ENCODE results near the gene OSR1.

DNA sequence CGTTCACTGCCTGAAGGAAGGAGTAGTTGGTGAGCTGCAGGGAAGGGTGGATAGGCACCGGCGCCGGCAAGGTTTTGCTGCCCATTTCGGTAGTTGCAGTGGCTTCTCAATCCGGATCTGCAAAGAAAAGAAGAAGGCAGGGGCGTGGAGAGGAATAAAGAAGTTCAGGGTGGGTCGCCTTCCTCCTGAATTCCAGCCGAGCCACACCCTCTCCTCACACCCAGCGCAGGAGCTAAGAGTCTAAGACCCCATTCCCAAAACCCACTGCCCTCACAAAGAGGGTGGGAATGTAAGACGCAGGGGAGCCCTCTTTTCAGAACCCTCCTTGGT is 4.7 kb downstream of the OSR1 start:
- TF ChIP-seq, protein P1, sequence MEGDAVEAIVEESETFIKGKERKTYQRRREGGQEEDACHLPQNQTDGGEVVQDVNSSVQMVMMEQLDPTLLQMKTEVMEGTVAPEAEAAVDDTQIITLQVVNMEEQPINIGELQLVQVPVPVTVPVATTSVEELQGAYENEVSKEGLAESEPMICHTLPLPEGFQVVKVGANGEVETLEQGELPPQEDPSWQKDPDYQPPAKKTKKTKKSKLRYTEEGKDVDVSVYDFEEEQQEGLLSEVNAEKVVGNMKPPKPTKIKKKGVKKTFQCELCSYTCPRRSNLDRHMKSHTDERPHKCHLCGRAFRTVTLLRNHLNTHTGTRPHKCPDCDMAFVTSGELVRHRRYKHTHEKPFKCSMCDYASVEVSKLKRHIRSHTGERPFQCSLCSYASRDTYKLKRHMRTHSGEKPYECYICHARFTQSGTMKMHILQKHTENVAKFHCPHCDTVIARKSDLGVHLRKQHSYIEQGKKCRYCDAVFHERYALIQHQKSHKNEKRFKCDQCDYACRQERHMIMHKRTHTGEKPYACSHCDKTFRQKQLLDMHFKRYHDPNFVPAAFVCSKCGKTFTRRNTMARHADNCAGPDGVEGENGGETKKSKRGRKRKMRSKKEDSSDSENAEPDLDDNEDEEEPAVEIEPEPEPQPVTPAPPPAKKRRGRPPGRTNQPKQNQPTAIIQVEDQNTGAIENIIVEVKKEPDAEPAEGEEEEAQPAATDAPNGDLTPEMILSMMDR (IDR thresholded peaks at IDR 0.05; ENCODE audit: extremely low read depth in 1 of 2, insufficient read depth in 1 of 2, low read depth in 1 of 2, low read length in 2 of 2) = no peak
- TF ChIP-seq EZH2 (IDR thresholded peaks at IDR 0.05; ENCODE audit: borderline replicate concordance, low read depth, low read length, severe bottlenecking) = no peak
